HL-60 (cell line): Measurements from ENCODE around the gene CNDP2.

Experiments
- TF ChIP-seq, protein P1 (sequence below): IDR thresholded peaks from 2 replicates; pipeline ENCODE4 v1.6.1; 2012; ENCODE audit warnings: low read depth; ENCODE audit not compliant: insufficient replicate concordance
- TF ChIP-seq, protein P2 (sequence below): IDR thresholded peaks from one replicate; pipeline ENCODE4 v1.5.1; 2011; ENCODE audit warnings: low read length, control low read depth, inconsistent platforms; ENCODE audit not compliant: insufficient read depth

DNA sequence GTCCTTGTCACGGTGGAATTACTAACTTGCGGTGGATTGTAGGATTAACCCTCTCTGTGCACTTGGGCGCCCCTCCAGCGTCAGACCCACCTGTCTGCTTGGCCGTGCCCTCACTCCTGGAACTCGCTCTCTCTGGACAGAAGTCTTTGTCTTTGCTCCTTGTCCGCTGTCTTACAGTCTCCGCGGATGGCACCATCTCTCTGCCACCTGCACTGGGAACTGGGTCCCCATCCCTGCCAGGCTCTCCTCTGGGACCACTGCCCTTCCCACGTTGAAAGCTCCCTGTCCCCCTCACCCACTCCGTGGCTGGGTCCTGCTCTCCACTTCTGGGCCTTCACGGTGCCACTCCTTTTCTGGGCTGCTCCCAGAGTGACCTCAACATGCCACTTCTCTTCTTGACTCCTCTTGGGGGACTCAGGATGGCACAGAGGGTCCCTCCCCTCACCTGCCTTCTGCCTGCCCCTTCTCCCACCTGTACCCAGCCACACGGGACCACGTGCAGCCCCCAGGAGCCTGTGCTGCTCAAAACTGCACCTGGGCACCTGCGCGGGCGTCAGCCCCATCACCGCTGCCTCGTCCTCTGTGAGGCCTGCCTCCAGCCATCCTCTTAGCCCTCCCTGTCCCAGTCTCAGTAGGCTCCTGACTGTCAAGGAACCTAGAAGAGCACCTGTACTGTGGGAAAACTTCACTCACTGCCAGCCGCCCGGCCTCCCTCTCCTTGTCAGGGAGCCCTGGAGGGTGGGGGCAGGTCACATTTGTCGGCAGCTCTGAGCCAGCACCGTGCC, 11.1 kb downstream of the CNDP2 start:
- TF ChIP-seq, protein P1, sequence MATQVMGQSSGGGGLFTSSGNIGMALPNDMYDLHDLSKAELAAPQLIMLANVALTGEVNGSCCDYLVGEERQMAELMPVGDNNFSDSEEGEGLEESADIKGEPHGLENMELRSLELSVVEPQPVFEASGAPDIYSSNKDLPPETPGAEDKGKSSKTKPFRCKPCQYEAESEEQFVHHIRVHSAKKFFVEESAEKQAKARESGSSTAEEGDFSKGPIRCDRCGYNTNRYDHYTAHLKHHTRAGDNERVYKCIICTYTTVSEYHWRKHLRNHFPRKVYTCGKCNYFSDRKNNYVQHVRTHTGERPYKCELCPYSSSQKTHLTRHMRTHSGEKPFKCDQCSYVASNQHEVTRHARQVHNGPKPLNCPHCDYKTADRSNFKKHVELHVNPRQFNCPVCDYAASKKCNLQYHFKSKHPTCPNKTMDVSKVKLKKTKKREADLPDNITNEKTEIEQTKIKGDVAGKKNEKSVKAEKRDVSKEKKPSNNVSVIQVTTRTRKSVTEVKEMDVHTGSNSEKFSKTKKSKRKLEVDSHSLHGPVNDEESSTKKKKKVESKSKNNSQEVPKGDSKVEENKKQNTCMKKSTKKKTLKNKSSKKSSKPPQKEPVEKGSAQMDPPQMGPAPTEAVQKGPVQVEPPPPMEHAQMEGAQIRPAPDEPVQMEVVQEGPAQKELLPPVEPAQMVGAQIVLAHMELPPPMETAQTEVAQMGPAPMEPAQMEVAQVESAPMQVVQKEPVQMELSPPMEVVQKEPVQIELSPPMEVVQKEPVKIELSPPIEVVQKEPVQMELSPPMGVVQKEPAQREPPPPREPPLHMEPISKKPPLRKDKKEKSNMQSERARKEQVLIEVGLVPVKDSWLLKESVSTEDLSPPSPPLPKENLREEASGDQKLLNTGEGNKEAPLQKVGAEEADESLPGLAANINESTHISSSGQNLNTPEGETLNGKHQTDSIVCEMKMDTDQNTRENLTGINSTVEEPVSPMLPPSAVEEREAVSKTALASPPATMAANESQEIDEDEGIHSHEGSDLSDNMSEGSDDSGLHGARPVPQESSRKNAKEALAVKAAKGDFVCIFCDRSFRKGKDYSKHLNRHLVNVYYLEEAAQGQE = no peak
- TF ChIP-seq, protein P2, sequence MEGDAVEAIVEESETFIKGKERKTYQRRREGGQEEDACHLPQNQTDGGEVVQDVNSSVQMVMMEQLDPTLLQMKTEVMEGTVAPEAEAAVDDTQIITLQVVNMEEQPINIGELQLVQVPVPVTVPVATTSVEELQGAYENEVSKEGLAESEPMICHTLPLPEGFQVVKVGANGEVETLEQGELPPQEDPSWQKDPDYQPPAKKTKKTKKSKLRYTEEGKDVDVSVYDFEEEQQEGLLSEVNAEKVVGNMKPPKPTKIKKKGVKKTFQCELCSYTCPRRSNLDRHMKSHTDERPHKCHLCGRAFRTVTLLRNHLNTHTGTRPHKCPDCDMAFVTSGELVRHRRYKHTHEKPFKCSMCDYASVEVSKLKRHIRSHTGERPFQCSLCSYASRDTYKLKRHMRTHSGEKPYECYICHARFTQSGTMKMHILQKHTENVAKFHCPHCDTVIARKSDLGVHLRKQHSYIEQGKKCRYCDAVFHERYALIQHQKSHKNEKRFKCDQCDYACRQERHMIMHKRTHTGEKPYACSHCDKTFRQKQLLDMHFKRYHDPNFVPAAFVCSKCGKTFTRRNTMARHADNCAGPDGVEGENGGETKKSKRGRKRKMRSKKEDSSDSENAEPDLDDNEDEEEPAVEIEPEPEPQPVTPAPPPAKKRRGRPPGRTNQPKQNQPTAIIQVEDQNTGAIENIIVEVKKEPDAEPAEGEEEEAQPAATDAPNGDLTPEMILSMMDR = no peak
